K562 (cell line): ENCODE measurements around the gene STRIP1. TPM values are rescaled to one million over a fixed set of nuclear protein-coding genes. Genes with fewer than 3 reads are reported as not detected.

ENCODE experiments used
- ATF1 ChIP-seq, 2 experiments: fragments of 450-650 bp in 1 of 2; IDR thresholded peaks; 2 replicates each; pipeline ENCODE4 v1.6.1; 2016; ENCODE audit warnings: missing compliant biosample characterization in 1 of 2, missing genetic modification characterization in 1 of 2
- BRD9 ChIP-seq: fragments of 450-650 bp; IDR thresholded peaks from 2 replicates; pipeline ENCODE4 v1.6.1; 2018; ENCODE audit warnings: low read depth; ENCODE audit not compliant: partially characterized antibody
- CBX8 ChIP-seq: fragments of 200-600 bp; sonication (generic); IDR thresholded peaks from 2 replicates; pipeline ENCODE4 v1.6.1; 2012; ENCODE audit warnings: borderline replicate concordance, mixed run types, low read depth, mild to moderate bottlenecking, moderate library complexity, mixed read lengths, low read length, control low read depth, inconsistent platforms; ENCODE audit not compliant: poor library complexity, severe bottlenecking; ENCODE audit errors: extremely low read depth
- CEBPB ChIP-seq: fragments of 450-650 bp; IDR thresholded peaks from 2 replicates; pipeline ENCODE4 v1.6.1; 2016; ENCODE audit warnings: missing genetic modification characterization, missing compliant biosample characterization
- CREB1 ChIP-seq, 2 experiments: sonication (generic) in 1 of 2; formaldehyde crosslinking in 1 of 2; IDR thresholded peaks; 2 replicates each; pipeline versions ENCODE4 v1.6.1 to v1.8.0; 2012 to 2022; ENCODE audit warnings: inconsistent platforms in 1 of 2, mild to moderate bottlenecking in 1 of 2, missing genetic modification reagents in 1 of 2, moderate library complexity in 1 of 2
- DNMT1 ChIP-seq: fragments of 450-650 bp; IDR thresholded peaks from 2 replicates; pipeline ENCODE4 v1.6.1; 2016; ENCODE audit warnings: antibody characterized with exemption, mild to moderate bottlenecking
- FOXM1 ChIP-seq, 2 experiments: fragments of 450-650 bp in 1 of 2; sonication (generic) in 1 of 2; formaldehyde crosslinking in 1 of 2; IDR thresholded peaks; 2 replicates each; pipeline versions ENCODE4 v1.6.1 to v1.9.0; 2017 to 2022; ENCODE audit warnings: low read depth in 2 of 2, mild to moderate bottlenecking in 2 of 2, missing genetic modification reagents in 1 of 2, moderate library complexity in 1 of 2
- HDGF ChIP-seq: fragments of 450-650 bp; IDR thresholded peaks from 2 replicates; pipeline ENCODE4 v1.6.1; 2016
- KLF16 ChIP-seq: IDR thresholded peaks from 2 replicates; pipeline ENCODE4 v1.6.1; 2016; ENCODE audit warnings: antibody characterized with exemption
- MYC ChIP-seq, 2 experiments: fragments of 250-450 bp in 1 of 2; sonication (Bioruptor Pico) in 1 of 2; IDR thresholded peaks; 2 replicates each; pipeline versions ENCODE4 v1.5.1 to v1.6.1; 2012 to 2021; ENCODE audit warnings: low read depth in 2 of 2, borderline replicate concordance in 1 of 2, improper control_type of control experiment in 1 of 2, low read length in 1 of 2, mild to moderate bottlenecking in 1 of 2, moderate library complexity in 1 of 2
- NFRKB ChIP-seq: fragments of 450-650 bp; IDR thresholded peaks from 2 replicates; pipeline ENCODE4 v1.6.1; 2016; ENCODE audit warnings: low read depth
- NR2C2 ChIP-seq, 2 experiments: fragments of 200-800 bp in 1 of 2; sonication (Bioruptor generic) in 1 of 2; sonication (generic) in 1 of 2; formaldehyde crosslinking in 1 of 2; IDR thresholded peaks; 2 replicates each; pipeline versions ENCODE4 v1.6.1 to v1.8.0; 2016 to 2022; ENCODE audit warnings: mild to moderate bottlenecking in 1 of 2, missing compliant biosample characterization in 1 of 2, missing genetic modification characterization in 1 of 2, missing genetic modification reagents in 1 of 2
- NR3C1 ChIP-seq: sonication (generic); formaldehyde crosslinking; IDR thresholded peaks from 2 replicates; pipeline ENCODE4 v1.8.1; 2022; ENCODE audit warnings: missing genetic modification reagents
- PML ChIP-seq: IDR thresholded peaks from 2 replicates; pipeline ENCODE4 v1.6.1; 2012; ENCODE audit warnings: low read length, inconsistent platforms
- RAD51 ChIP-seq: fragments of 450-650 bp; IDR thresholded peaks from 2 replicates; pipeline ENCODE4 v1.7.1; 2016; ENCODE audit warnings: low read depth, mild to moderate bottlenecking, borderline replicate concordance
- SOX6 ChIP-seq: fragments of 450-650 bp; IDR thresholded peaks from 2 replicates; pipeline ENCODE4 v1.6.1; 2014; ENCODE audit warnings: mild to moderate bottlenecking
- TEAD2 ChIP-seq: fragments of 450-650 bp; IDR thresholded peaks from 2 replicates; pipeline ENCODE4 v1.6.1; 2016; ENCODE audit warnings: missing genetic modification characterization, control low read depth, missing compliant biosample characterization
- ZBED1 ChIP-seq: IDR thresholded peaks from 2 replicates; pipeline ENCODE4 v1.6.1; 2014
- ZBTB7A ChIP-seq: IDR thresholded peaks from 2 replicates; pipeline ENCODE4 v1.6.1; 2011; ENCODE audit warnings: low read depth, mild to moderate bottlenecking, low read length, moderate library complexity, borderline replicate concordance; ENCODE audit not compliant: control insufficient read depth
- ZNF174 ChIP-seq: fragments of 250-450 bp; sonication (Bioruptor Pico); IDR thresholded peaks from 2 replicates; pipeline ENCODE4 v1.4.0; 2020; ENCODE audit warnings: mild to moderate bottlenecking
- ZNF239 ChIP-seq: fragments of 250-450 bp; sonication (Bioruptor Pico); IDR thresholded peaks from 2 replicates; pipeline ENCODE4 v1.4.0; 2020; ENCODE audit warnings: mild to moderate bottlenecking
- ZSCAN32 ChIP-seq: fragments of 450-650 bp; formaldehyde crosslinking; IDR thresholded peaks from 2 replicates; pipeline ENCODE4 v1.4.0; 2020; ENCODE audit warnings: mild to moderate bottlenecking, moderate library complexity
- polyA plus RNA-seq, 8 experiments: library from polyadenylated mRNA; depleted of rRNA in 4 of 8; stranded (reverse) in 5 of 8; unstranded in 3 of 8; fragments of >200 nt; fragmentation: Nextera tagmentation in 2 of 8; fragmentation: Illumina TruSeq in 1 of 8; extraction: Ambion mirVana in 2 of 8; extraction: Trizol in 1 of 8; gene quantifications; 2 replicates each; pipeline versions ENCODE4 v1.2.1 to v1.2.3, GENCODE V29; 2011 to 2014; ENCODE audit warnings: inconsistent platforms in 1 of 8, missing spikeins in 1 of 8
- total RNA-seq, 7 experiments: library from RNA; depleted of rRNA in 6 of 7; stranded (reverse); fragments of >200 nt in 6 of 7; fragmentation: Illumina TruSeq in 2 of 7; extraction: Trizol in 2 of 7; gene quantifications; 2 replicates each; pipeline versions ENCODE4 v1.2.1 to v1.2.3, GENCODE V29; 2011 to 2021; ENCODE audit warnings: low replicate concordance in 1 of 7
- TF ChIP-seq, protein P1 (sequence below), 2 experiments: fragments of 450-650 bp; conservative IDR thresholded peaks; 2 replicates each; pipeline ENCODE4 v1.6.1; 2017; ENCODE audit warnings: mild to moderate bottlenecking in 2 of 2, moderate library complexity in 2 of 2

Gene STRIP1
- total and polyA plus RNA-seq, 9 of the 15 experiments (the other 6 are each of a cell fraction or from before 2014, with no cell fraction given), result 9.9 to 42.3 (median 32.0) TPM

DNA sequence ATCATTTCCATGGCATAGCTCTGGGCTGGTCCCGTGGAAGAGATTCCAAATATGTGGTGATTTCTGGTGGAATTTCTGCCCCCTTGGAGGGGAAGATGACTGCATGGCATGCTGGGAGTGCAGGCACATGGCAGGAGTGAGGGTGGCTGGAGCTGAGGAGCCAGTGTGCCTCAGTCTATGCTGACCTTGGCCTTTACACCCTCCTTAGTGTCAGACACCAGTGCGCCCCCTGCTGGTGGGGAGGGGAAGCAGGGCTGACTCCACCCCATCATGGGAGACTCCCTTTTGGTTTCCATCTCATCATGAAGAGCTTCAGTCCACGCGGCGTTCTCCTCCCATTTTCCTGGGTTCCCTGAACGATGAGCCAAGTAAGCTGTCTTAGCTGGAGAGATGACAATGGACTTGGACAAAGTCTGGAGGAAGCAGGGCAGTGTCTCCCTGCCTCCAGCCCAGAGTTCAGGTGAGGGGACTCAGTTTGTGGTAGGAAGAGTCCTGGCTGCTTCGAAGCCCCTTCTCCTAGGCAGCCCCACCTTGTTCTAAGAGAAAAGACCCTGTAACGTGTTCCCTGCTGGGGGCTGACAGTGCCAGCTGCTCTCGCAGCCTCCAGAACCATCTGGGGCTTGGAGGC, 25.7 kb downstream of the STRIP1 start (continued):
- TF ChIP-seq, protein P1, sequence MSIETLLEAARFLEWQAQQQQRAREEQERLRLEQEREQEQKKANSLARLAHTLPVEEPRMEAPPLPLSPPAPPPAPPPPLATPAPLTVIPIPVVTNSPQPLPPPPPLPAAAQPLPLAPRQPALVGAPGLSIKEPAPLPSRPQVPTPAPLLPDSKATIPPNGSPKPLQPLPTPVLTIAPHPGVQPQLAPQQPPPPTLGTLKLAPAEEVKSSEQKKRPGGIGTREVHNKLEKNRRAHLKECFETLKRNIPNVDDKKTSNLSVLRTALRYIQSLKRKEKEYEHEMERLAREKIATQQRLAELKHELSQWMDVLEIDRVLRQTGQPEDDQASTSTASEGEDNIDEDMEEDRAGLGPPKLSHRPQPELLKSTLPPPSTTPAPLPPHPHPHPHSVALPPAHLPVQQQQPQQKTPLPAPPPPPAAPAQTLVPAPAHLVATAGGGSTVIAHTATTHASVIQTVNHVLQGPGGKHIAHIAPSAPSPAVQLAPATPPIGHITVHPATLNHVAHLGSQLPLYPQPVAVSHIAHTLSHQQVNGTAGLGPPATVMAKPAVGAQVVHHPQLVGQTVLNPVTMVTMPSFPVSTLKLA (conservative IDR thresholded peaks at IDR 0.05), result 0 out of 4 replicates have a peak, but pooled peaks of 1 of the 2 experiments have one; percentile 39
- no peak for TF ChIP-seq NR3C1 (CRISPR knock-in tag)
- TF ChIP-seq CBX8, result no peak
- TF ChIP-seq HDGF, result 0 out of 2 replicates have a peak, but pooled peaks have one; percentile 48
- TF ChIP-seq CEBPB (tag), result no peak
- TF ChIP-seq KLF16, result peak; percentile 74
- peak; percentile 35; the same call in 1 of the 2 replicates for TF ChIP-seq ZBED1
- TF ChIP-seq DNMT1, result no peak
- TF ChIP-seq NFRKB, result no peak
- TF ChIP-seq ZSCAN32 (CRISPR knock-in tag), result no peak
- TF ChIP-seq MYC (IDR thresholded peaks at IDR 0.05; ENCODE audit: low read depth, low read length), result 0 out of 2 replicates have a peak, but pooled peaks have one; percentile 53
- no peak for TF ChIP-seq MYC (CRISPR knock-in tag; IDR thresholded peaks at IDR 0.05; ENCODE audit: borderline replicate concordance, low read depth)
- TF ChIP-seq NR2C2 (CRISPR knock-in tag; IDR thresholded peaks at IDR 0.05), result no peak
- TF ChIP-seq NR2C2 (tag; IDR thresholded peaks at IDR 0.05), result peak; percentile 73
- no peak for TF ChIP-seq RAD51
- no peak for TF ChIP-seq ZNF174
- TF ChIP-seq PML, result no peak
- TF ChIP-seq BRD9, result no peak
- TF ChIP-seq TEAD2 (tag), result no peak
- 0 out of 2 replicates have a peak, but pooled peaks have one; percentile 19 for TF ChIP-seq ZBTB7A
- TF ChIP-seq CREB1 (IDR thresholded peaks at IDR 0.05), result no peak
- TF ChIP-seq CREB1 (CRISPR knock-in tag; IDR thresholded peaks at IDR 0.05), result peak; percentile 12; the same call in 1 of the 2 replicates
- TF ChIP-seq FOXM1 (IDR thresholded peaks at IDR 0.05; ENCODE audit: low read depth), result no peak
- TF ChIP-seq FOXM1 (CRISPR knock-in tag; IDR thresholded peaks at IDR 0.05; ENCODE audit: low read depth), result no peak
- no peak for TF ChIP-seq ZNF239 (CRISPR knock-in tag)
- TF ChIP-seq ATF1 (CRISPR knock-in tag; IDR thresholded peaks at IDR 0.05), result no peak
- TF ChIP-seq ATF1 (tag; IDR thresholded peaks at IDR 0.05), result peak; percentile 31; the same call in 1 of the 2 replicates
- 0 out of 2 replicates have a peak, but pooled peaks have one; percentile 19 for TF ChIP-seq SOX6
